Retinal pigment epithelial cell (primary cell): ENCODE results near the gene TGFB1.

Experiments used
- DNase-seq: peaks from one replicate; pipeline ENCODE4 v3.0.0-alpha.2; 2010; ENCODE audit warnings: low read depth
- H3K4me3 ChIP-seq: 2 replicates; pipeline ENCODE4 v1.5.1; 2011; ENCODE audit warnings: mild to moderate bottlenecking, low read length, control low read depth, moderate library complexity
- TF ChIP-seq, protein P1 (sequence below): conservative IDR thresholded peaks from 2 replicates; pipeline ENCODE4 v1.5.1; 2011; ENCODE audit warnings: low read depth, low read length, control low read depth, inconsistent platforms

Gene TGFB1

DNA sequence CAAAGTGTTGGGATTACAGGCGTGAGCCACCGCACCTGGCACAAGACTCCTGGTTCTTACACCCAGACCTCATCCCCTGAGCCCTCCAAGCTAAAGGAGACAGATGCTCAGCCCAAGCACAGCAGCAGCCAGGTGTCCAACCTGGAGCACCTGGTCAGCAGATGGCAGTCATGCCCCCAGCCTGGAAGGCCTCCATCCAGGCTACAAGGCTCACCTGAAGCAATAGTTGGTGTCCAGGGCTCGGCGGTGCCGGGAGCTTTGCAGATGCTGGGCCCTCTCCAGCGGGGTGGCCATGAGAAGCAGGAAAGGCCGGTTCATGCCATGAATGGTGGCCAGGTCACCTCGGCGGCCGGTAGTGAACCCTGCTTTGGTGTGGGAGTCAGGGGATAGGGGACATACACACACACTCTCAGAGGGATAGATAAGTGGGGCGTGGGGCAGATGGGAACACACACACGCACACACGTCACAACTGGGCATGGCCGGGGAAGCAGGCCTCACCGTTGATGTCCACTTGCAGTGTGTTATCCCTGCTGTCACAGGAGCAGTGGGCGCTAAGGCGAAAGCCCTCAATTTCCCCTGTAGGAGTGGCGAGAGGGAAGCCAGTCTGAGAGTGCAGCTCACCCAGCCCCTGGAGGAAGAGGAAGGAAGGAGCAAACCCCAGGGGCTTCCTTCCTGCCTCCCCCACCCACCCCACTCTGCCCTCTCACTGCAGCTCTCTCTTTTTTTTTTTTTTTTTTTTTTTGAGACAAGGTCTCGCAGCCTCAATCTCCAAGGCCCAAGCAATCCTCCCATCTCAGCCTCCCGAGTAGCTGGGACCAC, 11.8 kb downstream of the TGFB1 start:
- no peak overlapping the region for H3K4me3 ChIP-seq
- TF ChIP-seq, protein P1, sequence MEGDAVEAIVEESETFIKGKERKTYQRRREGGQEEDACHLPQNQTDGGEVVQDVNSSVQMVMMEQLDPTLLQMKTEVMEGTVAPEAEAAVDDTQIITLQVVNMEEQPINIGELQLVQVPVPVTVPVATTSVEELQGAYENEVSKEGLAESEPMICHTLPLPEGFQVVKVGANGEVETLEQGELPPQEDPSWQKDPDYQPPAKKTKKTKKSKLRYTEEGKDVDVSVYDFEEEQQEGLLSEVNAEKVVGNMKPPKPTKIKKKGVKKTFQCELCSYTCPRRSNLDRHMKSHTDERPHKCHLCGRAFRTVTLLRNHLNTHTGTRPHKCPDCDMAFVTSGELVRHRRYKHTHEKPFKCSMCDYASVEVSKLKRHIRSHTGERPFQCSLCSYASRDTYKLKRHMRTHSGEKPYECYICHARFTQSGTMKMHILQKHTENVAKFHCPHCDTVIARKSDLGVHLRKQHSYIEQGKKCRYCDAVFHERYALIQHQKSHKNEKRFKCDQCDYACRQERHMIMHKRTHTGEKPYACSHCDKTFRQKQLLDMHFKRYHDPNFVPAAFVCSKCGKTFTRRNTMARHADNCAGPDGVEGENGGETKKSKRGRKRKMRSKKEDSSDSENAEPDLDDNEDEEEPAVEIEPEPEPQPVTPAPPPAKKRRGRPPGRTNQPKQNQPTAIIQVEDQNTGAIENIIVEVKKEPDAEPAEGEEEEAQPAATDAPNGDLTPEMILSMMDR = no peak
- no peak for DNase-seq

DNA sequence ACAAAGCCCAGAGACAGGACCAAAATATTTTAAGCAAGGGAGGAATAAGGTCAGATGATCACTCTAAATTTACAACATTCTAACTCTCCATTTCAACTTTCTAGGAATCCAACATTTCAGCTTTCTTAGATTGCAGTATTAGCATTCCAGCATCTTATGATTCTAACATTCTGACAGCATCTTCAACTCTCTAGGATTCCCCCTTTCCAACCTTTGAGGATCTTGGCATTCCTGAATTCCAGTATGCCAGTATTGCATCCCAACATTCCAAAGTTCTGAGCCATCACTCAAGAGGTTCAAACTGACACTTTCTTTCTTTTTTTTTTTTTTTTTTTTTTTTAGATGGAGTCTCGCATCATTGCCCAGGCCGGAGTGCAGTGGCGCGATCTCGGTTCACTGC, 13.8 kb downstream of the TGFB1 start:
- TF ChIP-seq, protein P1 = no peak
- no peak for DNase-seq
- no peak overlapping the region for H3K4me3 ChIP-seq

DNA sequence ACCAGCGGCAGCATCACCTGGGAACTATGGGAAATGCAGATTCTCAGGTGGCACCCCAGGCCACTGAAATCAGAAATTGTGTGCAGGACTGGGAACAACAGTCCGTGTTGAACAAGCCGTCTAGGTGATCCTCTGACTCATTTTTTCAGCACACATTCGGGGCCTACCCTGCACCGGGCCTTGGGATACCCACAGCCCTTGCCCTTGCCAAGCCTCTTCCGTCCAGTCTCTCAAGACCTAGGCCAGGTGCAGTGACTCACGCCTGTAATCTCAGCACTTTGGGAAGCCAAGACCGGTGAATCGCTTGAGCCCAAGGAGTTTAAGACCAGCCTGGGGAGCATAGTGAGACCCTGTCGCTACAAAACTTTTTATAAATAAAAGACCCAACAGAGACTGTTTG, 18.3 kb downstream of the TGFB1 start:
- H3K4me3 ChIP-seq = no peak overlapping the region
- no peak for DNase-seq
- TF ChIP-seq, protein P1 = no peak

DNA sequence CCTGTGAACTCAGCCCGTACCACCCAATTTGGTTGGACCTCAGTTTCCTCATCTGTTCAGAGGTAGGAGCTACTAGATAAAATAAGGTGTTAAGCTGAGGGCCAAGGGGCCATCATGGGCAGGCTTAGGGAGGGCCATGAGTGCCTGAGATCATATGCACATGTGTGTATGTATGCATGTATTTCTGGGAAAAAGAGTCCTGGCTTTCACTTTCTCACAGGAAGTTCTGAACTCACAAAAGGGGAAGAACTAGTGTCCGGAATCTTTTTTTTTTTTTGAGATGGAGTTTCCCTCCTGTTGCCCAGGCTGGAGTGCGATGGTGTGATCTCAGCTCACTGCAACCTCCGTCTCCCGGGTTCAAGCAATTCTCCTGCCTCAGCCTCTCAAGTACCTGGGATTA, 18.9 kb downstream of the TGFB1 start:
- TF ChIP-seq, protein P1 = no peak
- no peak for DNase-seq
- H3K4me3 ChIP-seq = no peak overlapping the region

DNA sequence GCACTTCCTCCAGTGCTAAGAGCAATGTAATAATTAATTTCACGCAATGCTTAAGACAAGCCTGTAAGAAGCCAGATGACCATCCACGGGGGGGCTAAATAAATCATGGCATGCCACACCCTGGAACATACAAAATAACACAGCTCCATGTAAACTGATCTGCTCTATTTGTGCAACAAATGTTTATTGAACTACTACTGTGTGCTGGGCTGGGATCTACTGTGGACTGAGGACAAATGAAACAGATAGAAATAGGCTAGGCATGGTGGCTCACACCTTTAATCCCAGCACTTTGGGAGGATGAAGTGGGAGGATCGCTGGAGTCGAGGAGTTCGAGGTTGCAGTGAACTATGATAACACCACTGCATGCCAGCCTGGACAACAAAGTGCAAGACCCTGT, 21.3 kb downstream of the TGFB1 start:
- TF ChIP-seq, protein P1 = no peak
- no peak for DNase-seq
- no peak overlapping the region for H3K4me3 ChIP-seq

DNA sequence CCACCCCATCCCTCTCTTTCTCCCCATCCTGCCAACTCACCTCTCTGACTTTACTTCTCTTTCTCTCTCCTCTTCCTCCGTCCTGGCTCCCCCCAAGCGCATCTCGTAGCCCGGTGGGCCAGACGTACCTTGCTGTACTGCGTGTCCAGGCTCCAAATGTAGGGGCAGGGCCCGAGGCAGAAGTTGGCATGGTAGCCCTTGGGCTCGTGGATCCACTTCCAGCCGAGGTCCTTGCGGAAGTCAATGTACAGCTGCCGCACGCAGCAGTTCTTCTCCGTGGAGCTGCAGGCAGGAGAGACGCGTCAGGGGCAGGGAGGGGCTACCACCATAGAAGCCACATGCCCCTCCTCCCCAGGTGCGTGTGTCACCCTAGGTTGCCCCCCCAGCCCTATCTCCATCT, 21.7 kb downstream of the TGFB1 start:
- H3K4me3 ChIP-seq = no peak overlapping the region
- no peak for DNase-seq
- TF ChIP-seq, protein P1 = no peak
